AG09319 (cell line): ENCODE results near the gene REC8.

Experiments
- DNase-seq: peaks from one replicate; pipeline ENCODE4 v3.0.0-alpha.2; 2010; ENCODE audit warnings: low read depth; ENCODE audit errors: extremely low read depth
- TF ChIP-seq, protein P1 (sequence below): IDR thresholded peaks from 2 replicates; pipeline ENCODE4 v1.5.1; 2011; ENCODE audit warnings: low read depth, mild to moderate bottlenecking, inconsistent platforms, low read length, moderate library complexity

The REC8 gene, protein sequence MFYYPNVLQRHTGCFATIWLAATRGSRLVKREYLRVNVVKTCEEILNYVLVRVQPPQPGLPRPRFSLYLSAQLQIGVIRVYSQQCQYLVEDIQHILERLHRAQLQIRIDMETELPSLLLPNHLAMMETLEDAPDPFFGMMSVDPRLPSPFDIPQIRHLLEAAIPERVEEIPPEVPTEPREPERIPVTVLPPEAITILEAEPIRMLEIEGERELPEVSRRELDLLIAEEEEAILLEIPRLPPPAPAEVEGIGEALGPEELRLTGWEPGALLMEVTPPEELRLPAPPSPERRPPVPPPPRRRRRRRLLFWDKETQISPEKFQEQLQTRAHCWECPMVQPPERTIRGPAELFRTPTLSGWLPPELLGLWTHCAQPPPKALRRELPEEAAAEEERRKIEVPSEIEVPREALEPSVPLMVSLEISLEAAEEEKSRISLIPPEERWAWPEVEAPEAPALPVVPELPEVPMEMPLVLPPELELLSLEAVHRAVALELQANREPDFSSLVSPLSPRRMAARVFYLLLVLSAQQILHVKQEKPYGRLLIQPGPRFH

DNA sequence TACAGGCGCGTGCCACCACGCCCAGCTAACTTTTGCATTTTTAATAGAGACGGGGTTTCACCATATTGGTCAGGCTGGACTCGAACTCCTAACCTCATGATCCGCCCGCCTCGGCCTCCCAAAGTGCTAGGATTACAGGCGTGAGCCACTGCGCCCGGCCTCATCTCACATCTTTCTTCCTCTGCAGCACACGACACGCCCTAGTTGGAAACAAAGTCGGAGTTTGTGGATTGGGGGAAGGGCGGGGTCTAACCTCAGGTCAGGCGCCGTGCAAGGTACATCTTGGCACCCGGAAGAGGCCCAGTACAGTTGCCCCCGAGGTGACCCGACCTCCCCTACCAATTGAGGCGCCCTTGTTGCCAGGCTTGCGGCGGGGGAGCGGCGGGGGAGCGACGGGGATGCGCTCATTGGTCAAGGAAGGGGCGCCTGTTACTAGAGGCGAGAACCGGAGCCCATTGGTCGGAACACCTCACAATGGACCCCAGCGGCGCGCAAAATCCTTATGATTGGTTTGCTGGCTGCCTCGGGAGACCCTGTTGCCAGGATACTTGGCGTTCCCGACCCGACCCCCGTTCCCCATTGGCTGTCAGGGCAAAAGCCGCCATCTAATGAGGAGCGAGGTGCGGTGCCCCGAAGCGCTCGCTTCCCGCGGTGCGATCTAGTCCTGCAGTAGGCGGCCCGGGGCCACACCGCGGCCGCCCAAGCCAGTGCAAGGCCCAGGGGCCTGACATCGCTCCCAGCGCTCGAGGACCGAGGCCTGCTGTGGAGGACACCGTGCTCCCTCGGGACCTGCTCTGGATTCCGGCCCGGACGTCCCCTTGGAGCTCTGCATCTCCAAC is at the start of gene REC8:
REC8 (plus strand) TSS at position 659 of the 839 bp plus-strand sequence. CDS start 473 bp downstream, outside the sequence.
- TF ChIP-seq, protein P1, sequence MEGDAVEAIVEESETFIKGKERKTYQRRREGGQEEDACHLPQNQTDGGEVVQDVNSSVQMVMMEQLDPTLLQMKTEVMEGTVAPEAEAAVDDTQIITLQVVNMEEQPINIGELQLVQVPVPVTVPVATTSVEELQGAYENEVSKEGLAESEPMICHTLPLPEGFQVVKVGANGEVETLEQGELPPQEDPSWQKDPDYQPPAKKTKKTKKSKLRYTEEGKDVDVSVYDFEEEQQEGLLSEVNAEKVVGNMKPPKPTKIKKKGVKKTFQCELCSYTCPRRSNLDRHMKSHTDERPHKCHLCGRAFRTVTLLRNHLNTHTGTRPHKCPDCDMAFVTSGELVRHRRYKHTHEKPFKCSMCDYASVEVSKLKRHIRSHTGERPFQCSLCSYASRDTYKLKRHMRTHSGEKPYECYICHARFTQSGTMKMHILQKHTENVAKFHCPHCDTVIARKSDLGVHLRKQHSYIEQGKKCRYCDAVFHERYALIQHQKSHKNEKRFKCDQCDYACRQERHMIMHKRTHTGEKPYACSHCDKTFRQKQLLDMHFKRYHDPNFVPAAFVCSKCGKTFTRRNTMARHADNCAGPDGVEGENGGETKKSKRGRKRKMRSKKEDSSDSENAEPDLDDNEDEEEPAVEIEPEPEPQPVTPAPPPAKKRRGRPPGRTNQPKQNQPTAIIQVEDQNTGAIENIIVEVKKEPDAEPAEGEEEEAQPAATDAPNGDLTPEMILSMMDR, result no peak
- no peak for DNase-seq

DNA sequence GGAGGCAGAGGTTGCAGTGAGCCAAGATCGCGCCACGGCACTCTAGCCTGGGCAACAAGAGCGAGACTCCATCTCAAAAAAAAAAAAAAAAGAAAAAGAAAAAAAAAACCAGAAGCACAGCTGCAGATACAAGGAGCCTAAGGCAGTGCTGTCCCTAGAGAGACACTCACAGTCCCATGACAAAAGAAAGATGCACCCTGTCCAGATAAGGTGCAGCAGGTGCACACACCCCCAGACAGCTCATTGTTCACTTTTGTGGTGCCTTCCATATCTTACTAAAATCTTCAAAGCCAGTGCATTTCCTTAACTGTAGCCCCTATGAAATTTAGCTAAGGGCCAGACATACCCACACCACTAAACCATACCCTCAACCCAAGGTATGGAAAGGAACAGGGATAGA is 49.5 kb upstream of the REC8 start:
- no peak for DNase-seq
- TF ChIP-seq, protein P1, result no peak

DNA sequence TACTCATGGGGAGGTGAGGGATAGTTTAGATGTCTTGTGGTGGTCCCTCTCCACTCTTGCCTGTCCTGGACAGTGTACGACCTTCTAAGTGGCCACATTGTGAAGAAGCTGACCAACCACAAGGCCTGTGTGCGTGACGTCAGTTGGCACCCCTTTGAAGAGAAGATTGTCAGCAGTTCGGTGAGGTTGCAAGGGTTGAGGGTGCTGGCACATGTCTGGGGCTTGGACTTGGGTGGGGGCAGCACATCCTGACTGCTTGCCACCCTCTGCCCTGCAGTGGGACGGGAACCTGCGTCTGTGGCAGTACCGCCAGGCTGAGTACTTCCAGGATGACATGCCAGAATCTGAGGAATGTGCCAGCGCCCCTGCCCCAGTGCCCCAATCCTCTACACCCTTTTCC is 49.0 kb upstream of the REC8 start:
- TF ChIP-seq, protein P1, result no peak
- DNase-seq, result no peak

DNA sequence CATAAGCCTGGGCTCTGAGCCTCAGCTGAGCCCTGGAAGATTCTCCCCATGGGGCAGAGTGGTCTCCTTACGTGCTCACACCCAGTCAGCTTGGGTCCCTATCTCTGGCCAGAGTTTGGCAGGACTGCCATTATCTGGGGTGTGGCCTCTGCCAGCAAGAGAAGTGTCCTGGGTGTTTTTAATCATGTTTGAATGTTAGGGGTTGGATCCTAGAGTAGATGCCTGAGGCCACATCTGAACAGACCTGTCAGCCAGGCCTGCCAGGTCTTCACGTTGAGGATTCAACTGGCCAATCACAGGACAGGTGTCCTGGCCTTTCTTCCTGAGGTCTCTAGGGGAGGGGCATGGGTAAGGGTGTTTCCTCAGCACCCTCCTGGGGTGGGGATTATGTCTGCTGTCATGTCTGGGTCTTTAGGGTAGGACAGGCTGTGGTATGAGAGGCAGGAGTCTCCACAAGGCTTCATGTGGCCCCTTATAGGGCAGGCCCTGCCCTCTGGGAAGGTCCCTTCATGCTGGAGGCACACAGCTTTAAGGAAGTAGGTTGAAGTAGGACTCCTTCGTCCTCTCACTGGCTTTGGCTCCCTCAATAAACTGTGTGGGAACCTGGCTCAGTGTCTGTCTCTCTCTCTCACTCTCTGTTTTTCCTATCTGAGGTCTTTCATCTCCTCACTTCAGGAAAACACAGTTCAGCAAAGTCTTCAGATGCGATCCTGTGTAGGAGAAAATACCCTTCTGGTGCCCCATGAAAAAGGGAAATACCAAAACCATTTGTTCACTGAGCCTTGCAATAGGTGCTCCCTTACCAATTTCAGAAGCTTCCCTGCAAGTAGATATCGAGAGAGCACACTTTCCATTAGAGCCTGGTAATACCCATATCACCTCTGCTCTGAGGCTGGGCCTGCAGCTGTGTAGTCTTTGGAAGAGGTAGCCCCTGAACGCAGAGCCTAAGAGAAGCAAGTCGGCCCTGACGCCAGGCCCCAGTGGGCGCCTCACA is 48.2 kb upstream of the REC8 start:
- TF ChIP-seq, protein P1, result no peak
- no peak for DNase-seq

DNA sequence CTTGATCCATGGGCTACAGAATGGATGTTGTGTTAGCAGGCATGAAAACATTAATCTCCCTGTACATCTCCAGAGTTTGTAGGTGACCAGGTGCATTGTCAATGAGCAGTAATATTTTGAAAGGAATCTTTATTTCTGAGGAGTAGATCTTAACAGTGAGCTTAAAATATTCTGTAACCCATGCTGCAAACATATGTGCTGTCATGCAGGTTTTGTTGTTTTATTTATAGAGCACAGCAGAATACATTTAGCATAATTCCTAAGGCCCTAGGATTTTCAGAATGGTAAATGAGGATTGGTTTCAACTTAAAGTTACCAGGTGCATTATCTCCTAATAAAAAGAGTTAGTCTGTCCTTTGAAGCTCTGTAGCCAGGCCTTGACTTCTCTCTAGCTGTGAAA is 44.9 kb upstream of the REC8 start:
- TF ChIP-seq, protein P1, result no peak
- no peak for DNase-seq

DNA sequence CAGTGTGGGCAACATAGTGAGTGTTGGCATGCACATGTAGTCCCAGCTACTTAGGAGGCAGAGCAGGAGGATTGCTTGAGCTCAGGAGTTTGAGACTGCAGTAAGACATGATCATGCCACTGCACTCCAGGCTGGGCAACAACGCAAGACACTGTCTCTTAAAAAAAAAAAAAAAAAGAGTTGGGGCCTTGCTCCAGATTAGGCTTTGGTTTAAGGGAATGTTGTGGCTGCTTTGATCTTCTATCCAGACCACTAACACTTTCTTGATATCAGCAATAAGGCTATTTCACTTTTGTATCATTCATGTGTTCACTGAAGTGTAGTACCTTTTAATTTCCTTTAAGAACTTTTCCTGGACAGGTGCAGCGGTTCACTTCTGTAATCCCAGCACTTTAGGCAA is 44.2 kb upstream of the REC8 start:
- no peak for DNase-seq
- TF ChIP-seq, protein P1, result no peak
